Effector memory CD4-positive, alpha-beta T cell (primary cell): ENCODE results near the gene ARL8B.
"Not testable (repeated sequence)": the region's sequence is repeated elsewhere in the genome, so short reads cannot be mapped to it uniquely, and the experiment has no call there.

ENCODE experiments used
- DNase-seq, 3 donors: peaks; one replicate each; pipeline ENCODE4 v3.0.0-alpha.2; 2020
- H3K27ac ChIP-seq: 2 replicates; pipeline ENCODE4 v1.7.0; 2013; ENCODE audit warnings: mild to moderate bottlenecking, low read length, moderate library complexity; ENCODE audit not compliant: insufficient read depth, poor library complexity, severe bottlenecking
- H3K27me3 ChIP-seq: replicated peaks from 2 replicates; pipeline ENCODE4 v1.7.0; 2013; ENCODE audit warnings: mild to moderate bottlenecking, low read length; ENCODE audit not compliant: insufficient read depth, control insufficient read depth, poor library complexity, severe bottlenecking
- H3K36me3 ChIP-seq: 2 replicates; pipeline ENCODE4 v1.7.0; 2013; ENCODE audit warnings: mild to moderate bottlenecking, low read length, moderate library complexity; ENCODE audit not compliant: control insufficient read depth, insufficient read depth
- H3K4me1 ChIP-seq: 2 replicates; pipeline ENCODE4 v1.7.0; 2013; ENCODE audit warnings: low read length, mild to moderate bottlenecking; ENCODE audit not compliant: control insufficient read depth, insufficient read depth, poor library complexity, severe bottlenecking
- H3K4me3 ChIP-seq: 2 replicates; pipeline ENCODE4 v1.7.0; 2013; ENCODE audit warnings: low read length, low read depth, mild to moderate bottlenecking; ENCODE audit not compliant: insufficient read depth, poor library complexity, severe bottlenecking
- H3K9me3 ChIP-seq: 2 replicates; pipeline ENCODE4 v1.7.0; 2013; ENCODE audit warnings: mild to moderate bottlenecking, low read length, moderate library complexity; ENCODE audit not compliant: control insufficient read depth

ARL8B gene

GRCh38 chr3:5160940-5161858, 39.1 kb downstream of the ARL8B start:
- H3K27ac ChIP-seq: no peak overlapping the region
- H3K4me1 ChIP-seq: peaks cover 3% of the 10 kb centered on the region
- H3K4me3 ChIP-seq: no peak overlapping the region
- no peaks in the 10 kb centered on the region for H3K9me3 ChIP-seq
- no peaks in the 10 kb centered on the region for H3K27me3 ChIP-seq
- DNase-seq: no peak
- no peaks in the 10 kb centered on the region for H3K36me3 ChIP-seq

- no peak for DNase-seq
- H3K4me1 ChIP-seq: peaks cover 3% of the 10 kb centered on the region
- H3K27ac ChIP-seq: no peak overlapping the region
These were observed 40.0 kb downstream of the ARL8B start for GRCh38 chr3:5162102-5162501.

GRCh38 chr3:5165698-5166097, 43.6 kb downstream of the ARL8B start:
- Histone ChIP-seq H3K4me3 (no peak overlapping the region), H3K27me3 (no peaks in the 10 kb centered on the region), H3K36me3 (no peaks in the 10 kb centered on the region), H3K9me3 (no peaks in the 10 kb centered on the region), H3K4me1 (no peaks in the 10 kb centered on the region), H3K27ac (no peak overlapping the region)
- DNase-seq: no peak

More at GRCh38 chr3:5162102-5162501, 40.0 kb downstream of the ARL8B start:
- H3K36me3 ChIP-seq: no peaks in the 10 kb centered on the region
- H3K27me3 ChIP-seq: no peaks in the 10 kb centered on the region
- H3K9me3 ChIP-seq: no peaks in the 10 kb centered on the region
- no peak overlapping the region for H3K4me3 ChIP-seq

- Histone ChIP-seq H3K9me3 (no peaks in the 10 kb centered on the region), H3K36me3 (peaks cover 7% of the 10 kb centered on the region), H3K27ac (no peak overlapping the region), H3K4me3 (no peak overlapping the region), H3K27me3 (no peaks in the 10 kb centered on the region), H3K4me1 (no peaks in the 10 kb centered on the region)
- DNase-seq: no peak
These were observed 44.8 kb downstream of the ARL8B start for GRCh38 chr3:5166846-5167245.

GRCh38 chr3:5168110-5168509, 46.0 kb downstream of the ARL8B start:
- no peak for DNase-seq
- Histone ChIP-seq H3K27ac (no peak overlapping the region), H3K4me1 (no peaks in the 10 kb centered on the region), H3K4me3 (no peak overlapping the region), H3K27me3 (no peaks in the 10 kb centered on the region), H3K9me3 (no peaks in the 10 kb centered on the region), H3K36me3 (peaks cover 19% of the 10 kb centered on the region)

GRCh38 chr3:5169807-5170206, 47.7 kb downstream of the ARL8B start:
- H3K9me3 ChIP-seq: no peaks in the 10 kb centered on the region
- H3K4me1 ChIP-seq: no peaks in the 10 kb centered on the region
- H3K36me3 ChIP-seq: peaks cover 32% of the 10 kb centered on the region
- DNase-seq: no peak
- no peak overlapping the region for H3K27ac ChIP-seq
- no peaks in the 10 kb centered on the region for H3K27me3 ChIP-seq
- no peak overlapping the region for H3K4me3 ChIP-seq

GRCh38 chr3:5170975-5171374, 48.9 kb downstream of the ARL8B start:
- H3K27me3 ChIP-seq: no peaks in the 10 kb centered on the region
- H3K4me1 ChIP-seq: no peaks in the 10 kb centered on the region
- H3K4me3 ChIP-seq: no peak overlapping the region

GRCh38 chr3:5172018-5172417, 49.9 kb downstream of the ARL8B start:
- no peaks in the 10 kb centered on the region for H3K9me3 ChIP-seq
- H3K4me1 ChIP-seq: no peaks in the 10 kb centered on the region
- no peak overlapping the region for H3K27ac ChIP-seq
- no peak overlapping the region for H3K4me3 ChIP-seq
- no peaks in the 10 kb centered on the region for H3K27me3 ChIP-seq
- DNase-seq: no peak
- peaks cover 47% of the 10 kb centered on the region for H3K36me3 ChIP-seq

More at GRCh38 chr3:5170975-5171374, 48.9 kb downstream of the ARL8B start:
- Histone ChIP-seq H3K36me3 (peaks cover 43% of the 10 kb centered on the region), H3K9me3 (no peaks in the 10 kb centered on the region), H3K27ac (no peak overlapping the region)
- no peak for DNase-seq

- H3K9me3 ChIP-seq, H3K4me1 ChIP-seq, H3K27ac ChIP-seq, H3K27me3 ChIP-seq, DNase-seq, H3K4me3 ChIP-seq: not testable (repeated sequence)
- H3K36me3 ChIP-seq: peaks cover 42% of the 10 kb centered on the region
These were observed 56.9 kb downstream of the ARL8B start for GRCh38 chr3:5179036-5179435.

GRCh38 chr3:5181469-5182141, 59.5 kb downstream of the ARL8B start:
- H3K4me1 ChIP-seq: peaks cover 3% of the 10 kb centered on the region
- no peak overlapping the region for H3K4me3 ChIP-seq
- H3K27ac ChIP-seq: no peak overlapping the region
- H3K9me3 ChIP-seq: no peaks in the 10 kb centered on the region
- no peak for DNase-seq
- H3K36me3 ChIP-seq: peaks cover 22% of the 10 kb centered on the region
- no peaks in the 10 kb centered on the region for H3K27me3 ChIP-seq
